Uterus (tissue), 4 donors: Measurements from ENCODE around the gene IFIH1. TPM values are rescaled to one million over a fixed set of nuclear protein-coding genes. Genes with fewer than 3 reads are reported as not detected.
A peak's percentile ranks its signal among the peaks of the same experiment; 100 is the strongest.

Experiments
- DNase-seq, 2 donors: peaks; one replicate each; pipeline ENCODE4 v3.0.0-alpha.2; 2019 to 2020
- H3K27ac ChIP-seq, 2 donors: fragments of 200-600 bp; sonication (generic); 1 replicate in 1 of 2; 2 replicates in 1 of 2; pipeline ENCODE4 v1.5.1; 2016 to 2018
- H3K27me3 ChIP-seq, 2 donors: fragments of 200-600 bp; sonication (generic); one replicate each; pipeline ENCODE4 v1.5.1; 2018 to 2019; ENCODE audit warnings: control low read depth in 1 of 2
- H3K36me3 ChIP-seq, 2 donors: fragments of 200-600 bp; sonication (generic); one replicate each; pipeline ENCODE4 v1.5.1; 2019; ENCODE audit warnings: control low read depth in 1 of 2
- H3K4me1 ChIP-seq, 2 donors: fragments of 200-600 bp; sonication (generic); one replicate each; pipeline ENCODE4 v1.5.1; 2018 to 2019; ENCODE audit warnings: control low read depth in 1 of 2
- H3K4me3 ChIP-seq, 2 donors: fragments of 200-600 bp; sonication (generic); 1 replicate in 1 of 2; 2 replicates in 1 of 2; pipeline ENCODE4 v1.5.1; 2018 to 2019; ENCODE audit warnings: mild to moderate bottlenecking in 1 of 2
- H3K9me3 ChIP-seq, 2 donors: fragments of 200-600 bp; sonication (generic); one replicate each; pipeline ENCODE4 v1.5.1; 2019; ENCODE audit warnings: control low read depth in 1 of 2
- CTCF ChIP-seq, 4 experiments: fragments of 200-600 bp in 2 of 4; fragments of 450-650 bp in 2 of 4; sonication (generic) in 2 of 4; IDR thresholded peaks; one replicate each; pipeline ENCODE4 v1.5.1; 2016 to 2019; ENCODE audit warnings: antibody characterized with exemption in 4 of 4, mild to moderate bottlenecking in 2 of 4, moderate library complexity in 1 of 4
- POLR2A ChIP-seq, 2 donors: fragments of 450-650 bp; IDR thresholded peaks; one replicate each; pipeline ENCODE4 v1.6.1; 2016; ENCODE audit warnings: antibody characterized with exemption in 2 of 2, mild to moderate bottlenecking in 1 of 2, moderate library complexity in 1 of 2
- intact Hi-C: fragments of 100-400 bp; cut with DNase I; formaldehyde crosslinking; loops from one replicate; pipeline ENCODE4 v1.15.1; 2023; ENCODE audit warnings: low total_unique reads
- total RNA-seq, 4 donors: library from RNA; depleted of rRNA in 3 of 4; stranded (reverse); fragments of >200 nt in 3 of 4; gene quantifications; one replicate each; pipeline versions ENCODE4 v1.1.0 to v1.2.4, GENCODE V29; 2014 to 2023
- donor health status: DM: yes; HTN: yes; CAD: no.

IFIH1 gene
- total RNA-seq, 4 donors from 2014 or later, result 5.6 to 31.4 (median 10.4) TPM

GRCh38 chr2:162258169-162258568, 60.3 kb downstream of the IFIH1 start:
- H3K27ac ChIP-seq, result peak overlapping the region in 1 of 2 donors; percentile 64

GRCh38 chr2:162257425-162257824, 61.1 kb downstream of the IFIH1 start:
- intact Hi-C loops, result no loop called here
- Histone ChIP-seq H3K4me1 (no peaks in the 10 kb centered on the region), H3K9me3 (no peaks in the 10 kb centered on the region), H3K36me3 (no peaks in the 10 kb centered on the region), H3K4me3 (no peak overlapping the region), H3K27me3 (no peaks in the 10 kb centered on the region), H3K27ac (peak overlapping the region; percentile 64 to 68)
- DNase-seq, result no peak
- TF ChIP-seq POLR2A (IDR thresholded peaks at IDR 0.05) (no peak), CTCF (IDR thresholded peaks at IDR 0.05) (no peak)

More at GRCh38 chr2:162258169-162258568, 60.3 kb downstream of the IFIH1 start:
- TF ChIP-seq POLR2A (IDR thresholded peaks at IDR 0.05) (no peak), CTCF (IDR thresholded peaks at IDR 0.05) (no peak)
- Histone ChIP-seq H3K4me1 (no peaks in the 10 kb centered on the region), H3K36me3 (no peaks in the 10 kb centered on the region), H3K27me3 (no peaks in the 10 kb centered on the region), H3K9me3 (no peaks in the 10 kb centered on the region), H3K4me3 (no peak overlapping the region)
- no peak for DNase-seq
- intact Hi-C loops, result no loop called here

GRCh38 chr2:162256591-162256991, 61.9 kb downstream of the IFIH1 start:
- H3K36me3 ChIP-seq, result no peaks in the 10 kb centered on the region
- H3K27ac ChIP-seq, result peak overlapping the region; percentile 64 to 68
- no peak for DNase-seq
- H3K27me3 ChIP-seq, result no peaks in the 10 kb centered on the region
- TF ChIP-seq CTCF (IDR thresholded peaks at IDR 0.05), result no peak
- TF ChIP-seq POLR2A (IDR thresholded peaks at IDR 0.05), result no peak
- H3K4me1 ChIP-seq, result no peaks in the 10 kb centered on the region
- H3K4me3 ChIP-seq, result no peak overlapping the region
- intact Hi-C loops, result no loop called here
- no peaks in the 10 kb centered on the region for H3K9me3 ChIP-seq

- intact Hi-C loops, result no loop called here
- Histone ChIP-seq H3K27ac (peak overlapping the region; percentile 65 to 68), H3K4me3 (no peak overlapping the region), H3K27me3 (no peaks in the 10 kb centered on the region), H3K4me1 (no peaks in the 10 kb centered on the region), H3K36me3 (no peaks in the 10 kb centered on the region), H3K9me3 (no peaks in the 10 kb centered on the region)
- TF ChIP-seq POLR2A (IDR thresholded peaks at IDR 0.05) (no peak), CTCF (IDR thresholded peaks at IDR 0.05) (no peak)
- no peak for DNase-seq
These were observed 64.1 kb downstream of the IFIH1 start for GRCh38 chr2:162254236-162254871.

GRCh38 chr2:162253435-162253834, 65.0 kb downstream of the IFIH1 start:
- Histone ChIP-seq H3K4me3 (no peak overlapping the region), H3K9me3 (no peaks in the 10 kb centered on the region), H3K4me1 (no peaks in the 10 kb centered on the region), H3K27me3 (no peaks in the 10 kb centered on the region), H3K27ac (peak overlapping the region; percentile 65 to 68), H3K36me3 (no peaks in the 10 kb centered on the region)
- intact Hi-C loops, result no loop called here
- no peak for TF ChIP-seq CTCF (IDR thresholded peaks at IDR 0.05)
- TF ChIP-seq POLR2A (IDR thresholded peaks at IDR 0.05), result no peak
- no peak for DNase-seq
